Liver (tissue), 9 donors: ENCODE results near the gene KANTR. TPM values are rescaled to one million over a fixed set of nuclear protein-coding genes. Genes with fewer than 3 reads are reported as not detected.
A peak's percentile ranks its signal among the peaks of the same experiment; 100 is the strongest.

Source experiments
- DNase-seq: peaks from one replicate; pipeline ENCODE4 v3.0.0-alpha.2; 2017; ENCODE audit warnings: low spot score
- H3K27ac ChIP-seq, 2 donors: one replicate each; pipeline ENCODE4 v1.7.0; 2013; ENCODE audit warnings: inconsistent platforms in 2 of 2, low read length in 2 of 2, control low read depth in 1 of 2, low read depth in 1 of 2, mild to moderate bottlenecking in 1 of 2
- H3K27me3 ChIP-seq, 4 donors: one replicate each; pipeline versions ENCODE4 v1.6.1 to v1.7.0; 2013; ENCODE audit warnings: low read length in 3 of 4, inconsistent platforms in 1 of 4, mild to moderate bottlenecking in 1 of 4, moderate library complexity in 1 of 4; ENCODE audit not compliant: control insufficient read depth in 4 of 4, insufficient read depth in 4 of 4
- H3K36me3 ChIP-seq, 4 donors: one replicate each; pipeline versions ENCODE4 v1.6.1 to v1.7.0; 2013; ENCODE audit warnings: low read length in 3 of 4, mild to moderate bottlenecking in 3 of 4, low read depth in 1 of 4, moderate library complexity in 1 of 4; ENCODE audit not compliant: control insufficient read depth in 4 of 4, insufficient read depth in 3 of 4
- H3K4me1 ChIP-seq, 4 donors: one replicate each; pipeline versions ENCODE4 v1.6.1 to v1.7.0; 2013; ENCODE audit warnings: low read length in 3 of 4, mild to moderate bottlenecking in 3 of 4, moderate library complexity in 1 of 4; ENCODE audit not compliant: control insufficient read depth in 4 of 4, insufficient read depth in 4 of 4
- H3K4me3 ChIP-seq, 3 donors: one replicate each; pipeline versions ENCODE4 v1.6.1 to v1.7.0; 2013; ENCODE audit warnings: low read length in 3 of 3, control low read depth in 1 of 3, low read depth in 1 of 3, mild to moderate bottlenecking in 1 of 3
- H3K9ac ChIP-seq, 2 donors: one replicate each; pipeline ENCODE4 v1.7.0; 2013; ENCODE audit warnings: low read length in 2 of 2, mild to moderate bottlenecking in 2 of 2, moderate library complexity in 2 of 2, control low read depth in 1 of 2, low read depth in 1 of 2
- H3K9me3 ChIP-seq, 4 donors: one replicate each; pipeline versions ENCODE4 v1.6.1 to v1.7.0; 2013; ENCODE audit warnings: low read length in 3 of 4; ENCODE audit not compliant: control insufficient read depth in 4 of 4
- EGR1 ChIP-seq, 2 donors: IDR thresholded peaks; 2 replicates each; pipeline ENCODE4 v1.6.1; 2016 to 2018; ENCODE audit warnings: antibody characterized with exemption in 2 of 2, low read depth in 2 of 2
- FOXA1 ChIP-seq: IDR thresholded peaks from 2 replicates; pipeline ENCODE4 v1.6.1; 2016; ENCODE audit warnings: antibody characterized with exemption
- FOXA2 ChIP-seq: IDR thresholded peaks from 2 replicates; pipeline ENCODE4 v1.6.1; 2016; ENCODE audit warnings: antibody characterized with exemption
- GABPA ChIP-seq, 2 donors: IDR thresholded peaks in 1 of 2; conservative IDR thresholded peaks in 1 of 2; 2 replicates each; pipeline ENCODE4 v1.6.1; 2016; ENCODE audit warnings: antibody characterized with exemption in 2 of 2, mild to moderate bottlenecking in 1 of 2, moderate library complexity in 1 of 2
- HNF4A ChIP-seq, 2 donors: conservative IDR thresholded peaks; 2 replicates each; pipeline ENCODE4 v1.6.1; 2016; ENCODE audit warnings: antibody characterized with exemption in 2 of 2, mild to moderate bottlenecking in 2 of 2
- HNF4G ChIP-seq: IDR thresholded peaks from 2 replicates; pipeline ENCODE4 v1.6.1; 2016; ENCODE audit warnings: antibody characterized with exemption
- JUND ChIP-seq, 2 donors: IDR thresholded peaks; 2 replicates each; pipeline ENCODE4 v1.6.1; 2016; ENCODE audit warnings: antibody characterized with exemption in 2 of 2
- NR2F2 ChIP-seq: IDR thresholded peaks from 2 replicates; pipeline ENCODE4 v1.6.1; 2016; ENCODE audit warnings: antibody characterized with exemption
- RAD21 ChIP-seq, 2 donors: IDR thresholded peaks; 2 replicates each; pipeline ENCODE4 v1.6.1; 2016; ENCODE audit warnings: antibody characterized with exemption in 2 of 2, mild to moderate bottlenecking in 2 of 2
- RXRA ChIP-seq, 2 donors: IDR thresholded peaks; 2 replicates each; pipeline ENCODE4 v1.6.1; 2017 to 2018; ENCODE audit warnings: antibody characterized with exemption in 2 of 2, mild to moderate bottlenecking in 1 of 2
- SP1 ChIP-seq: IDR thresholded peaks from 2 replicates; pipeline ENCODE4 v1.6.1; 2018; ENCODE audit warnings: antibody characterized with exemption, mild to moderate bottlenecking
- TAF1 ChIP-seq: conservative IDR thresholded peaks from 2 replicates; pipeline ENCODE4 v1.6.1; 2016; ENCODE audit warnings: antibody characterized with exemption, mild to moderate bottlenecking
- YY1 ChIP-seq: IDR thresholded peaks from 2 replicates; pipeline ENCODE4 v1.6.1; 2016; ENCODE audit warnings: antibody characterized with exemption, mild to moderate bottlenecking
- WGBS: extraction: QIAGEN DNeasy Blood & Tissue Kit; methylation state at CpG from one replicate; pipeline ENCODE4 v1.1.7; 2013; 5-methylcytosine and 5-hydroxymethylcytosine counted together
- polyA plus RNA-seq, 2 donors: library from polyadenylated mRNA; stranded (reverse) in 1 of 2; unstranded in 1 of 2; fragments of 200-250 nt in 1 of 2; fragments of >200 nt in 1 of 2; fragmentation: Nextera tagmentation in 1 of 2; extraction: Ambion mirVana in 1 of 2; gene quantifications; one replicate each; pipeline versions ENCODE4 v1.2.1 to v1.2.3, GENCODE V29; 2013 to 2015
- total RNA-seq, 2 donors: library from RNA; depleted of rRNA; stranded (reverse); fragments of >200 nt; gene quantifications; one replicate each; pipeline ENCODE4 v1.2.3, GENCODE V29; 2014
- TF ChIP-seq, protein P1 (sequence below): fragments of 150-350 bp; IDR thresholded peaks from 2 replicates; pipeline ENCODE4 v1.5.1; 2017; ENCODE audit warnings: improper control_type of control experiment, low read depth, low read length; ENCODE audit not compliant: missing input control
- TF ChIP-seq, protein P2 (sequence below): IDR thresholded peaks from 2 replicates; pipeline ENCODE4 v1.6.1; 2016; ENCODE audit warnings: antibody characterized with exemption, mild to moderate bottlenecking
- TF ChIP-seq, protein P3 (sequence below): IDR thresholded peaks from 2 replicates; pipeline ENCODE4 v1.6.1; 2016; ENCODE audit warnings: antibody characterized with exemption
- TF ChIP-seq, protein P4 (sequence below): IDR thresholded peaks from 2 replicates; pipeline ENCODE4 v1.6.1; 2016; ENCODE audit warnings: antibody characterized with exemption
- donor health status: healthy.
- donor health status: healthy.
- donor health status: healthy.
- donor health status: healthy.
- donor health status: healthy.

The KANTR gene
- total and polyA plus RNA-seq, 4 donors: 0.44 to 13.6 (median 4.7) TPM

DNA sequence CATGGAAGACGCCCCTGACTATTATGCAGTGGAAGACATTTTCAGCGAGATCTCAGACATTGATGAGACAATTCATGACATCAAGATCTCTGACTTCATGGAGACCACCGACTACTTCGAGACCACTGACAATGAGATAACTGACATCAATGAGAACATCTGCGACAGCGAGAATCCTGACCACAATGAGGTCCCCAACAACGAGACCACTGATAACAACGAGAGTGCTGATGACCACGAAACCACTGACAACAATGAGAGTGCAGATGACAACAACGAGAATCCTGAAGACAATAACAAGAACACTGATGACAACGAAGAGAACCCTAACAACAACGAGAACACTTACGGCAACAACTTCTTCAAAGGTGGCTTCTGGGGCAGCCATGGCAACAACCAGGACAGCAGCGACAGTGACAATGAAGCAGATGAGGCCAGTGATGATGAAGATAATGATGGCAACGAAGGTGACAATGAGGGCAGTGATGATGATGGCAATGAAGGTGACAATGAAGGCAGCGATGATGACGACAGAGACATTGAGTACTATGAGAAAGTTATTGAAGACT, 8.2 kb upstream of the KANTR start:
- peaks cover 3 to 42% (median 16%) of the 10 kb centered on the region in 4 donors for H3K4me1 ChIP-seq
- H3K9ac ChIP-seq: no peak overlapping the region
- no peak overlapping the region for H3K27ac ChIP-seq
- WGBS: 91% methylated on average over 17 of the region's 17 CpGs
- TF ChIP-seq RXRA (IDR thresholded peaks at IDR 0.05) (no peak), HNF4A (conservative IDR thresholded peaks at IDR 0.05) (no peak), FOXA1 (no peak), SP1 (no peak), YY1 (no peak), TAF1 (no peak), EGR1 (IDR thresholded peaks at IDR 0.05; ENCODE audit: low read depth in 2 of 2) (no peak), JUND (IDR thresholded peaks at IDR 0.05) (no peak), RAD21 (IDR thresholded peaks at IDR 0.05) (no peak), GABPA (IDR thresholded peaks at IDR 0.05 in 1 of 2, conservative IDR thresholded peaks at IDR 0.05 in 1 of 2) (no peak), FOXA2 (no peak), HNF4G (no peak), NR2F2 (no peak)
- TF ChIP-seq, protein P1, sequence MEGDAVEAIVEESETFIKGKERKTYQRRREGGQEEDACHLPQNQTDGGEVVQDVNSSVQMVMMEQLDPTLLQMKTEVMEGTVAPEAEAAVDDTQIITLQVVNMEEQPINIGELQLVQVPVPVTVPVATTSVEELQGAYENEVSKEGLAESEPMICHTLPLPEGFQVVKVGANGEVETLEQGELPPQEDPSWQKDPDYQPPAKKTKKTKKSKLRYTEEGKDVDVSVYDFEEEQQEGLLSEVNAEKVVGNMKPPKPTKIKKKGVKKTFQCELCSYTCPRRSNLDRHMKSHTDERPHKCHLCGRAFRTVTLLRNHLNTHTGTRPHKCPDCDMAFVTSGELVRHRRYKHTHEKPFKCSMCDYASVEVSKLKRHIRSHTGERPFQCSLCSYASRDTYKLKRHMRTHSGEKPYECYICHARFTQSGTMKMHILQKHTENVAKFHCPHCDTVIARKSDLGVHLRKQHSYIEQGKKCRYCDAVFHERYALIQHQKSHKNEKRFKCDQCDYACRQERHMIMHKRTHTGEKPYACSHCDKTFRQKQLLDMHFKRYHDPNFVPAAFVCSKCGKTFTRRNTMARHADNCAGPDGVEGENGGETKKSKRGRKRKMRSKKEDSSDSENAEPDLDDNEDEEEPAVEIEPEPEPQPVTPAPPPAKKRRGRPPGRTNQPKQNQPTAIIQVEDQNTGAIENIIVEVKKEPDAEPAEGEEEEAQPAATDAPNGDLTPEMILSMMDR: no peak
- TF ChIP-seq, protein P2, sequence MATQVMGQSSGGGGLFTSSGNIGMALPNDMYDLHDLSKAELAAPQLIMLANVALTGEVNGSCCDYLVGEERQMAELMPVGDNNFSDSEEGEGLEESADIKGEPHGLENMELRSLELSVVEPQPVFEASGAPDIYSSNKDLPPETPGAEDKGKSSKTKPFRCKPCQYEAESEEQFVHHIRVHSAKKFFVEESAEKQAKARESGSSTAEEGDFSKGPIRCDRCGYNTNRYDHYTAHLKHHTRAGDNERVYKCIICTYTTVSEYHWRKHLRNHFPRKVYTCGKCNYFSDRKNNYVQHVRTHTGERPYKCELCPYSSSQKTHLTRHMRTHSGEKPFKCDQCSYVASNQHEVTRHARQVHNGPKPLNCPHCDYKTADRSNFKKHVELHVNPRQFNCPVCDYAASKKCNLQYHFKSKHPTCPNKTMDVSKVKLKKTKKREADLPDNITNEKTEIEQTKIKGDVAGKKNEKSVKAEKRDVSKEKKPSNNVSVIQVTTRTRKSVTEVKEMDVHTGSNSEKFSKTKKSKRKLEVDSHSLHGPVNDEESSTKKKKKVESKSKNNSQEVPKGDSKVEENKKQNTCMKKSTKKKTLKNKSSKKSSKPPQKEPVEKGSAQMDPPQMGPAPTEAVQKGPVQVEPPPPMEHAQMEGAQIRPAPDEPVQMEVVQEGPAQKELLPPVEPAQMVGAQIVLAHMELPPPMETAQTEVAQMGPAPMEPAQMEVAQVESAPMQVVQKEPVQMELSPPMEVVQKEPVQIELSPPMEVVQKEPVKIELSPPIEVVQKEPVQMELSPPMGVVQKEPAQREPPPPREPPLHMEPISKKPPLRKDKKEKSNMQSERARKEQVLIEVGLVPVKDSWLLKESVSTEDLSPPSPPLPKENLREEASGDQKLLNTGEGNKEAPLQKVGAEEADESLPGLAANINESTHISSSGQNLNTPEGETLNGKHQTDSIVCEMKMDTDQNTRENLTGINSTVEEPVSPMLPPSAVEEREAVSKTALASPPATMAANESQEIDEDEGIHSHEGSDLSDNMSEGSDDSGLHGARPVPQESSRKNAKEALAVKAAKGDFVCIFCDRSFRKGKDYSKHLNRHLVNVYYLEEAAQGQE: no peak
- TF ChIP-seq, protein P3, sequence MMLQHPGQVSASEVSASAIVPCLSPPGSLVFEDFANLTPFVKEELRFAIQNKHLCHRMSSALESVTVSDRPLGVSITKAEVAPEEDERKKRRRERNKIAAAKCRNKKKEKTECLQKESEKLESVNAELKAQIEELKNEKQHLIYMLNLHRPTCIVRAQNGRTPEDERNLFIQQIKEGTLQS: no peak
- TF ChIP-seq, protein P4, sequence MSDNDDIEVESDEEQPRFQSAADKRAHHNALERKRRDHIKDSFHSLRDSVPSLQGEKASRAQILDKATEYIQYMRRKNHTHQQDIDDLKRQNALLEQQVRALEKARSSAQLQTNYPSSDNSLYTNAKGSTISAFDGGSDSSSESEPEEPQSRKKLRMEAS: no peak
- no peaks in the 10 kb centered on the region for H3K9me3 ChIP-seq
- H3K27me3 ChIP-seq: no peaks in the 10 kb centered on the region
- H3K36me3 ChIP-seq: peaks cover 3 to 9% (median 5%) of the 10 kb centered on the region in 4 donors
- no peak overlapping the region for H3K4me3 ChIP-seq
- DNase-seq: no peak

DNA sequence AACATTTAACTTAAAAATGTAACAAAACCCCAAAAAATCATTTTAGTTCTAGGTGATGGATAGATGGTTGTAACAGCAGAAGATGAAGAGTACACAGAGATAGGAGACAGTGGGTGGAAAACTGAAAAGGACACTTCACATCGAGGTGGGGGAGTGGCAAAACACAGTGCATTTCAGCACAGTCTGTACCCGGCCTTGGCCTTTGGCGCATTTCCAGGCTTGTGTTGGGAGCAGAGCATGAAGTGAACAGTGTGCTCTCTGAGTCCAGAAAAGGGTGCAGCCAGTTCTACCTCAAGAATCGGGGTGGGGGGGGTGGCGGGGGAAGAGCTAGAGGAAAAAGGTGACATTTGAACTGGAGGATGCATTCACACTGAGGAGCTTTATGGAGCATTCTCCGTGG, 7.5 kb upstream of the KANTR start:
- DNase-seq: no peak
- WGBS: 48% methylated on average over 6 of the region's 6 CpGs
- TF ChIP-seq SP1 (no peak), HNF4A (conservative IDR thresholded peaks at IDR 0.05) (peak in 1 of 2 donors; percentile 6)
- no peak overlapping the region for H3K9ac ChIP-seq
- no peaks in the 10 kb centered on the region for H3K27me3 ChIP-seq
- H3K36me3 ChIP-seq: peaks cover 3 to 9% (median 5%) of the 10 kb centered on the region in 4 donors
- no peaks in the 10 kb centered on the region for H3K9me3 ChIP-seq
- no peak overlapping the region for H3K4me3 ChIP-seq
- peaks cover 3 to 42% (median 16%) of the 10 kb centered on the region in 4 donors for H3K4me1 ChIP-seq
- no peak overlapping the region for H3K27ac ChIP-seq
